ENCODE measurements around the gene SPDYE6.
"Not testable (repeated sequence)": the region's sequence is repeated elsewhere in the genome, so short reads cannot be mapped to it uniquely, and the experiment has no call there.

Gene SPDYE6

DNA sequence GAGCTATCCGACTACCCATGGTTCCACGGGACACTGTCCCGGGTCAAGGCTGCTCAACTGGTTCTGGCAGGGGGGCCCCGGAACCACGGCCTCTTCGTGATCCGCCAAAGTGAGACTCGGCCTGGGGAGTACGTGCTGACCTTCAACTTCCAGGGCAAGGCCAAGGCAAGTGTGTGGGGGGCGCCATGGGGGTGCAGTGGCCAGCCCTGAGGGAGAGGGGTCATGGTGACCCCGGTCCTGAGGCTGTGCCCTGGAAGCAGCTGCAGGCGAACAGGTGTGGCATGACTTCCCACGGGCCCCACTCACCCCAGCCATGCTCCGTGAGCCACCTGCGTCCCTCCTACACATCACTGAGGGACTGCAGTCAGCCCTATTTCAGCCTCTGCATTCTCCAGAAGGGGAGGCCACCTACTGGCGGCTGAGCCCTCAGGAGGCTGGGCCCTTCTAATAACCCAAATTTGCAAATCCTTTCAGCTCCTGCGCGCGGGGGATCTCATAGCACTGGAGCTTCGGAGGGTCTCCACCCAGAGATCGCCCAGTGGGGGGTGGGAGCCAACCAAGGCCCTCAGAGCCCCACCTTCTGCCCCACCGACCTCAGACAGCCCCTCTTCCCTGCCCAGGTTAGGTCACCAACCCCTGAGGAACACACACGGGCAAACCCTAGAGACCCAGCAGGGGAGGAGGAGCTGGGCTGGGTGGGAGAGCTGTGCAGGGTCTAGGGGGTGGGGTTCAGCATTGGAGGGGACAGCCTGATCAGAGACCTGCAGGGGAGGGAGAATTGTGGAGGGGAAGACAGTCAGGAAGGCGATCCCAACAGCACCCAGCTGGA is 38.8 kb downstream of the SPDYE6 start:
- peak; percentile 0 for DNase-seq

DNA sequence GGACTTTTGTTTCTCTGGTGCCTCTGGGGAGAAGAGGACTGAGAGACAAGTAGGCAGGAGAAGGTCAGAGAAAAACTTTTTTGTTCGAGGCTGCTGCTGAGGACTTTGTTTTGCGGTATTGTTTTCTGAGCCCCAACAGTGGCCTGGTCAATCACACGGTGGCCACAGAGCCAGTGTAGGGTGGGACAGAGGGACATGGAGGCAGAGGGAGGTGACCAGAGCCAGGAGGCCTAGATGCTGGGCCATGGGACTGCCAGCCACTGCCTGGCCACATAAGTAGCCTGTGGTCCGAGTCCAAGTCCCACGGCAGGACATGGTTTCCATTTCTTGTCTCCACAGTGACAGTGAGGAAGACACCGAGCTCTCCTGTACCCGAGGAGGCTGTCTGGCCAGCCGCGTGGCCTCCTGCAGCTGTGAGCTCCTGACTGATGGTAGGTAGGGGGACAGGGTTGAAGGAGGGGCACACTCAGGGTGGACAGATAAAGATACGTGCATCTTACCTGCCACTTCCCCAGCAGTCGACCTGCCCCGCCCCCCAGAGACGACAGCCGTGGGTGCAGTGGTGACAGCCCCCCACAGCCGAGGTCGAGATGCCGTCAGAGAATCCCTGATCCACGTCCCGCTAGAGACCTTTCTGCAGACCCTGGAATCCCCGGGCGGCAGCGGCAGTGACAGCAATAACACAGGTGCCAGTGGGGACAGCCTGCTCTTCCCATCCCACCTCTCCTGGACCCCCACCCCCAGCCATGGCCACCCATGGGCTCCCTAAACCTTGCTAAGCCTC is 42.1 kb downstream of the SPDYE6 start:
- no peak for DNase-seq

DNA sequence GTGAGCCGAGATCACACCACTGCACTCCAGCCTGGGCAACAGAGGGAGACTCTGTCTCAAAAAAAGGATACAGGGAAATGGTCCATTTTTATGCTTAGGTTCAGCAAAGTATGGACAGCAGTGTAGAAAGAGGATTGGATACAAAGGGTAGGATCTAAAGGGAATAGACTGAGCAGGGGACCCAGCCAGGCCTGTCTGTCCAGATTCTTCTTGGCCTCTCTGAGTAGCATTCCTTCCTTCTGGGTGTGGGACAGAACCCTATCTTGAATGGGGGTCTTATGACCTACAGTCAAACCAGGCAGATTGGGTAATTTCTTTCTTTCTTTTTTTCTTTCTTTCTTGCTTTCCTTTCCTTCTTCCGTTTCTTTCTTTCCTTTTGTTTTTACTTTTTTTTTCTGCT is 43.9 kb downstream of the SPDYE6 start:
- no peak for DNase-seq

DNA sequence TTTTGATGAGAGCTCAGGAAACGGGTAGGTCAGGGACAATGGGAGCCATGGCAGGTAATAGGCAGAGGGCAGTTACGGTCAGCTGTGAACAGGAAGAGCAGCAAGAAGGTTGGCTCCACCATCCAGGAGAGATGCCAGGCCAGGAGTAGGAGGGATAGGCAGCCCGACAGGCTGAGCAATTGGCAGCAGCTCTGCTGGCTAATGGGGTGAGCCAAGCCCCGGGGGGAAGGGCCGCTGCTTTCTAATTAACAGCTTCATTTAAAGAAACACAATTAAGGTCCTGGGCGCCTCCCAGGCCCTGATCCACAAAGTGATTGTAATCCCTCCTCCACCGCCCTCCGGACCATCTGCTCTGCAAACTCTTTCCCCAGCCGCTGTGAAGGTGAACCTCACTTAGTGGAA is 45.8 kb downstream of the SPDYE6 start:
- no peak for DNase-seq

- peak; percentile 78 for DNase-seq
Observed at GRCh38 chr7:102306916-102307677, 49.1 kb downstream of the SPDYE6 start.

GRCh38 chr7:102305414-102306268 is 50.6 kb downstream of the SPDYE6 start:
- no peak for DNase-seq

GRCh38 chr7:102304668-102305067 is 51.6 kb downstream of the SPDYE6 start:
- peak; percentile 20 for DNase-seq

- DNase-seq = peak; percentile 78
Observed at GRCh38 chr7:102303669-102304422, 52.4 kb downstream of the SPDYE6 start.

DNA sequence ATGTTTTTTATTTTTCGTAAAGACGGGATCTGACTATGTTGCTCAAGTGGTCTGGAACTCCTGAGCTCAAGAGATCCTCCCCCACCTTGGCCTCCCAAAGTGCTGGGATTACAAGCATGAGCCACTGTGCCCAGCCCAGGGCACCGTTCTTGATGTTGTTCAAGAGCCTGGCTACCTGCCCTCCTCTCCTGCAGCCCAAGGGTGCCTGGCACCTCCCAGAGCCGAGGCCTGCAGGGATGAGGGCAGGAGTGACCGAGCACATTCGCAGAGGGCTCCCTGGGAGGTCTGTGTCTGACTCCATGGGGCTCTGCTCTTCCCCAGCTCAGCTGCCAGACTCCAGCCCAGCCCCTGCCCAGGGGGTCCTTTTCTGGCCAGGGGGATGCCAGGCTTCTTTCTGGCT is 54.2 kb downstream of the SPDYE6 start:
- no peak for DNase-seq

DNA sequence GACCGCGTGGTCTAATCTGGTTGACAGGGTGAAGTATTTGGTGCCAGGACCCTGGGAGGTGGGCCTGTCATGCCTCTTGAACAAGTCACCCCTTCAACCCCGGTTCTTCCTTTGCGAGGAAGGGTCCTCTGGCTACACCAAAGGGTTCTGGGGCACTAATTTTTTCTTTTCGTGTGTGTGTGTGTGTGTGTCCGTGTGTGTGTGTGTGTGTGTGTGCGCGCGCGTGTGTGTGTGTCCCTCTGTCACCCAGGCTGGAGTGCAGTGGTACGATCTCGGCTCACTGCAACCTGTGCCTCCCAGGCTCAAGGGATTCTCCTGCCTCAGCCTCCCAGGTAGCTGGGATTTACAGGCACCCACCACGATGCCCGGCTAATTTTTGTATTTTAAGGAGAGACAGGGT is 54.9 kb downstream of the SPDYE6 start:
- DNase-seq = not testable (repeated sequence)

DNA sequence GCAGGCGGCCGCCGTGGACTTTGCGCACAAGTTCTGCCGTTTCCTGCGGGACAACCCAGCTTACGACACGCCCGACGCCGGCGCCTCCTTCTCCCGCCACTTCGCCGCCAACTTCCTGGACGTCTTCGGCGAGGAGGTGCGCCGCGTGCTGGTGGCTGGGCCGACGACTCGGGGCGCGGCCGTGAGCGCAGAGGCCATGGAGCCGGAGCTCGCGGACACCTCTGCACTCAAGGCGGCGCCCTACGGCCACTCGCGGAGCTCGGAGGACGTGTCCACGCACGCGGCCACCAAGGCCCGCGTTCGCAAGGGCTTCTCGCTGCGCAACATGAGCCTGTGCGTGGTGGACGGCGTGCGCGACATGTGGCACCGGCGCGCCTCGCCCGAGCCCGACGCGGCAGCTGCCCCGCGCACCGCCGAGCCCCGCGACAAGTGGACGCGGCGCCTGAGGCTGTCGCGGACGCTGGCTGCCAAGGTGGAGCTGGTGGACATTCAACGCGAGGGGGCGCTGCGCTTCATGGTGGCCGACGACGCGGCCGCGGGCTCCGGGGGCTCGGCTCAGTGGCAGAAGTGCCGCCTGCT is 55.5 kb downstream of the SPDYE6 start:
- peak; percentile 79 for DNase-seq

DNA sequence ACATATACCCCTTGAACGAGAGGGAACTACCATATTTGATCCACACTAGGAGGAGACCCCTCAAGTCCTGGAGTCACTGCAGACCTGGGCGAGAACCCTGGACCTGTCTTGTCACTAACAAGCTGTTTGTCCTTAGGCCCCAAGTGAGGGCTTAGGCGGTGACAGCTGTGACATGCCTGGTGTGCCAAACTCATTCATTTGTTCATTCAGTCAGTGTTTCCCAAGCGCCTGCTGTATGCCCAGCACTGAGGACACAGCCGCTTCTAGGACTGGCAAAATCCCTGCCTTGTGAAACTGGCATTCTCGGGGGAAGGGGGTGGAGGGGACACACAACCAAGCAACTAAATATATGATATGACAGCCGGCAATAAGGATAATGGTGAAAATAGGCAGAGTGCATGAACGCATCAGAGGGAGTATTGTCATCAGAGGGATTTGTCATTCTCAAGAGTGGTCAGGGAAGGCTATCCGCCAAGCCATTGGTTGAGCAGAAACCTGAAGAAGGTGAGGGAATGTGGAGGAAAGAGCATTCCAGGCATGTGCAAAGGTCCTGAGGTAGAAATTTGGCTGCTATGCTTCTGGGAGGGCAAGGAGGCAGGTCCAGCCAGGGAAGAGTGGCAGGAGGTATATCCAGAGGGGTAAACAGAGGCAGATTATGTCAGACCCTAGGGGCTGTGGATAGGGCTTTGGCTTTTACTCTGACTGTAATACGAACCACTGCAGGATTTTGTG is 58.6 kb downstream of the SPDYE6 start:
- DNase-seq = no peak

DNA sequence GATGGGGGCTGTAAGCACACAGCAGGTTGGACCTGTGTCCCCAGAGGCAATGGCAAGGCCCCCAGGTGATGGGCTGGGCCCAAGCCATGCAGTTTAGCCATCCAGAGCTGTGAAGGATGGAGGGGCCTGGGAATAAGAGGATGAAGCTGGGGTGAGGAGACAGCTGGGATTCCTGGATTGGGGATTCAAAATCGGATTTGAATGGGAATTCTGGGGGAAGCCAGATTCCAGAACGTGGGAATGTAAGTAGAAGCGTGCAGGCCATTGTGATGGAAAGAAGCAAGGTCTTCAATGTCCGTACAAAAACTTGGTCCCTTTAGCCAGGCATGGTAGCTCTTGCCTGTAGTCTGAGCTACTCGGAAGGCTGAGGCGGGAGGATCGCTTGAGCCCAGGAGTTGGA is 59.7 kb downstream of the SPDYE6 start:
- DNase-seq = no peak

DNA sequence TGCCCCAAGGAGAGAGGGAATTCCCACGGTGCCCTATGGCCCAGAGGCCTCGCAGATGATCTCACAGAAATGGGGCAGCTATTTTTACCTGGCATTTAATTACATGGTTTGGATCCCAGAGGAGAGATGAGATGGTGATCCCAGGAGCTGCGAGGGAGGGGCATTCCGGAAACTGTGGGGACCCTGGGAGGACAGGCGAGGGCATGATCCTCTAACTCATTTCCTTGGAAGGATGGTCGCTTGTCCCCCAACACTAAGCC is 60.1 kb downstream of the SPDYE6 start:
- DNase-seq = no peak

Measured in eye (tissue), 1 donor.